Neural cell (in vitro differentiated cells): ENCODE data around the gene ITGA8. TPM values are rescaled to one million over a fixed set of nuclear protein-coding genes. Genes with fewer than 3 reads are reported as not detected.

Experiments
- H2AFZ ChIP-seq: fragments of 200-600, 300-800 bp; sonication (generic), shearing (Covaris generic); 2 replicates; pipeline ENCODE4 v1.6.0; 2014; ENCODE audit warnings: low read depth, mild to moderate bottlenecking, antibody characterized with exemption, low read length, moderate library complexity
- H3F3A ChIP-seq: fragments of 200-600 bp; shearing (Covaris generic); 2 replicates; pipeline ENCODE4 v1.6.1; 2016; ENCODE audit warnings: mild to moderate bottlenecking, moderate library complexity, mixed read lengths, antibody characterized with exemption, low read length; ENCODE audit not compliant: insufficient read depth, poor library complexity, severe bottlenecking
- H3K27ac ChIP-seq: fragments of 200-600, 300-800 bp; sonication (generic), shearing (Covaris generic); 2 replicates; pipeline ENCODE4 v1.5.1; 2014; ENCODE audit warnings: mild to moderate bottlenecking, low read length, moderate library complexity
- H3K27me3 ChIP-seq: fragments of 300-800, 200-600 bp; sonication (generic), shearing (Covaris generic); 2 replicates; pipeline ENCODE4 v1.6.0; 2014; ENCODE audit warnings: mild to moderate bottlenecking, low read depth, low read length, moderate library complexity; ENCODE audit not compliant: insufficient read depth
- H3K36me3 ChIP-seq: fragments of 300-800, 200-600 bp; sonication (generic), shearing (Covaris generic); 2 replicates; pipeline ENCODE4 v1.5.1; 2014; ENCODE audit warnings: mild to moderate bottlenecking, antibody characterized with exemption, low read length, moderate library complexity; ENCODE audit not compliant: insufficient read depth
- H3K4me2 ChIP-seq: fragments of 300-800, 200-600 bp; sonication (generic), shearing (Covaris generic); 2 replicates; pipeline ENCODE4 v1.6.0; 2014; ENCODE audit warnings: mild to moderate bottlenecking, low read length
- H3K4me3 ChIP-seq: fragments of 300-800, 200-600 bp; sonication (generic), shearing (Covaris generic); 2 replicates; pipeline ENCODE4 v1.5.1; 2014; ENCODE audit warnings: mild to moderate bottlenecking, low read length, moderate library complexity
- H3K79me2 ChIP-seq: fragments of 200-600 bp; shearing (Covaris generic); replicated peaks from 2 replicates; pipeline ENCODE4 v1.6.0; 2014; ENCODE audit warnings: mild to moderate bottlenecking, low read length, moderate library complexity; ENCODE audit not compliant: insufficient read depth
- H3K9ac ChIP-seq: fragments of 300-800, 200-600 bp; sonication (generic), shearing (Covaris generic); 2 replicates; pipeline ENCODE4 v1.6.1; 2016; ENCODE audit warnings: mild to moderate bottlenecking, low read length, mixed read lengths
- H3K9me2 ChIP-seq: fragments of 200-600 bp; shearing (Covaris generic); 2 replicates; pipeline ENCODE4 v1.6.1; 2016; ENCODE audit warnings: mild to moderate bottlenecking, low read length, mixed read lengths; ENCODE audit not compliant: insufficient read depth
- H3K9me3 ChIP-seq: fragments of 200-600, 300-800 bp; sonication (generic), shearing (Covaris generic); 2 replicates; pipeline ENCODE4 v1.6.1; 2016; ENCODE audit warnings: mild to moderate bottlenecking, mixed run types, low read length, moderate library complexity, mixed read lengths
- H4K20me1 ChIP-seq: fragments of 200-600 bp; shearing (Covaris generic); 2 replicates; pipeline ENCODE4 v1.6.1; 2016; ENCODE audit warnings: mild to moderate bottlenecking, mixed run types; ENCODE audit not compliant: insufficient read depth
- CTCF ChIP-seq: fragments of 450-650 bp; IDR thresholded peaks from 2 replicates; pipeline ENCODE4 v1.5.1; 2014; ENCODE audit warnings: antibody characterized with exemption, mild to moderate bottlenecking, moderate library complexity; ENCODE audit not compliant: poor library complexity, severe bottlenecking
- EP300 ChIP-seq: fragments of 450-650 bp; conservative IDR thresholded peaks from 2 replicates; pipeline ENCODE4 v1.6.1; 2014; ENCODE audit warnings: antibody characterized with exemption, mild to moderate bottlenecking, moderate library complexity; ENCODE audit not compliant: poor library complexity, severe bottlenecking
- EZH2 ChIP-seq: fragments of 200-600, 300-800 bp; shearing (Covaris generic), sonication (generic); IDR thresholded peaks from 2 replicates; pipeline ENCODE4 v1.6.1; 2014; ENCODE audit warnings: antibody characterized with exemption, low read length, borderline replicate concordance, mild to moderate bottlenecking; ENCODE audit not compliant: insufficient read depth, poor library complexity, severe bottlenecking
- MXI1 ChIP-seq: fragments of 450-650 bp; conservative IDR thresholded peaks from 2 replicates; pipeline ENCODE4 v1.6.1; 2014; ENCODE audit warnings: antibody characterized with exemption, mild to moderate bottlenecking; ENCODE audit not compliant: poor library complexity, severe bottlenecking
- POLR2AphosphoS5 ChIP-seq: IDR thresholded peaks from 2 replicates; pipeline ENCODE4 v1.6.1; 2012
- RAD21 ChIP-seq: fragments of 450-650 bp; conservative IDR thresholded peaks from 2 replicates; pipeline ENCODE4 v1.6.1; 2014; ENCODE audit warnings: antibody characterized with exemption, mild to moderate bottlenecking, moderate library complexity
- REST ChIP-seq: IDR thresholded peaks from 2 replicates; pipeline ENCODE4 v1.6.1; 2012; ENCODE audit warnings: borderline replicate concordance
- SMC3 ChIP-seq: fragments of 450-650 bp; conservative IDR thresholded peaks from 2 replicates; pipeline ENCODE4 v1.6.1; 2014; ENCODE audit warnings: antibody characterized with exemption, mild to moderate bottlenecking, moderate library complexity; ENCODE audit not compliant: poor library complexity
- TAF1 ChIP-seq: IDR thresholded peaks from 2 replicates; pipeline ENCODE4 v1.6.1; 2012; ENCODE audit warnings: low read depth
- polyA plus RNA-seq: library from polyadenylated mRNA; depleted of rRNA; stranded (reverse); fragments of >200 nt; gene quantifications from 2 replicates; pipeline ENCODE4 v1.2.3, GENCODE V29; 2014

Gene ITGA8
- polyA plus RNA-seq, 1 donor from 2014 or later: 0.11 TPM

- no peak for TF ChIP-seq CTCF
These were observed 61.5 kb downstream of the ITGA8 start (continued) for GRCh38 chr10:15658069-15658702.

GRCh38 chr10:15652757-15653156 is 67.0 kb downstream of the ITGA8 start:
- Histone ChIP-seq H3K36me3 (no peaks in the 10 kb centered on the region), H3K4me2 (no peak overlapping the region), H2AFZ (no peak overlapping the region), H3K27ac (no peak overlapping the region), H3K9me3 (no peaks in the 10 kb centered on the region), H3F3A (no peaks in the 10 kb centered on the region), H4K20me1 (no peaks in the 10 kb centered on the region), H3K4me3 (no peak overlapping the region), H3K79me2 (no peaks in the 10 kb centered on the region), H3K27me3 (no peaks in the 10 kb centered on the region), H3K9ac (no peak overlapping the region), H3K9me2 (no peaks in the 10 kb centered on the region)
- TF ChIP-seq POLR2AphosphoS5: no peak
- TF ChIP-seq EP300: no peak
- TF ChIP-seq MXI1: no peak

DNA sequence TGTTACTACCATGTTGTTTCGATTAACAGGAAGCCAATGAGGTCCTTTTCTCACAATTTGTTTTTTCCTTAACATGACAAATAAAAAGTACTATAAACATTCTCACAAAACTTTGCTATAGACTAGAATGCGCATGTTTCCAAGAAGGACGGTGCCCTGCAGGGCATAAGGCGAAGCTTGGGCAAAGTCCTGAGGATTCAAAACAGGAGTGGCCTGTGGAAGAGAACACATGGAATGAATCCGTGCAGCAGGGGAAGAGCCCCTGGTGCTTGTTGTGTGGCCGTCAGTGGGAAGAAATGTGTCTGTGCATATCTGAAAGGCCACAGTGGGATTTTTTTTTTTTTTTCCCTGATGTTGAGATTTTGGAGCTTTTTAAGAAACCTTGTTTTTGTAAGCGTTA is 67.6 kb downstream of the ITGA8 start:
- Histone ChIP-seq H4K20me1 (no peaks in the 10 kb centered on the region), H2AFZ (no peak overlapping the region), H3K9ac (no peak overlapping the region), H3K4me3 (no peak overlapping the region), H3K27me3 (no peaks in the 10 kb centered on the region), H3F3A (no peaks in the 10 kb centered on the region), H3K4me2 (no peak overlapping the region), H3K79me2 (no peaks in the 10 kb centered on the region), H3K9me2 (no peaks in the 10 kb centered on the region), H3K27ac (no peak overlapping the region), H3K36me3 (no peaks in the 10 kb centered on the region), H3K9me3 (no peaks in the 10 kb centered on the region)
- TF ChIP-seq REST (no peak), EP300 (no peak), MXI1 (no peak), EZH2 (no peak)

- no peaks in the 10 kb centered on the region for H4K20me1 ChIP-seq
- H3K79me2 ChIP-seq: no peaks in the 10 kb centered on the region
- H3K9me2 ChIP-seq: no peaks in the 10 kb centered on the region
- H3K27me3 ChIP-seq: no peaks in the 10 kb centered on the region
- H3K4me3 ChIP-seq: no peak overlapping the region
- no peak overlapping the region for H3K27ac ChIP-seq
- no peak overlapping the region for H3K4me2 ChIP-seq
- no peaks in the 10 kb centered on the region for H3F3A ChIP-seq
- no peaks in the 10 kb centered on the region for H3K9me3 ChIP-seq
- H3K9ac ChIP-seq: no peak overlapping the region
- H2AFZ ChIP-seq: no peak overlapping the region
- no peaks in the 10 kb centered on the region for H3K36me3 ChIP-seq
- TF ChIP-seq CTCF (no peak), RAD21 (no peak), POLR2AphosphoS5 (no peak), EP300 (no peak), TAF1 (no peak), MXI1 (no peak), EZH2 (no peak), SMC3 (no peak)
These were observed 68.5 kb downstream of the ITGA8 start for GRCh38 chr10:15651175-15651574.
